T-helper 22 cell (primary cell): ENCODE data around the gene TMEM132D.

ENCODE experiments used
- DNase-seq: peaks from one replicate; pipeline ENCODE4 v3.0.0-alpha.2; 2020; ENCODE audit warnings: low read depth

TMEM132D gene

GRCh38 chr12:129659961-129660622 is 243.7 kb downstream of the TMEM132D start:
- no peak for DNase-seq

- DNase-seq = no peak
Observed at GRCh38 chr12:129657179-129657578, 246.6 kb downstream of the TMEM132D start.

GRCh38 chr12:129651951-129652350 is 251.9 kb downstream of the TMEM132D start:
- no peak for DNase-seq

- DNase-seq = no peak
Observed at GRCh38 chr12:129641926-129642325, 261.9 kb downstream of the TMEM132D start.

GRCh38 chr12:129635021-129635685 is 268.7 kb downstream of the TMEM132D start:
- no peak for DNase-seq

- DNase-seq = no peak
Observed at GRCh38 chr12:129631316-129631715, 272.5 kb downstream of the TMEM132D start.

- no peak for DNase-seq
Observed at GRCh38 chr12:129629901-129630300, 273.9 kb downstream of the TMEM132D start.

GRCh38 chr12:129622566-129622965 is 281.3 kb downstream of the TMEM132D start:
- no peak for DNase-seq

- no peak for DNase-seq
Observed at GRCh38 chr12:129619271-129619670, 284.6 kb downstream of the TMEM132D start.

- no peak for DNase-seq
Observed at GRCh38 chr12:129617849-129618248, 286.0 kb downstream of the TMEM132D start.

GRCh38 chr12:129615001-129615400 is 288.8 kb downstream of the TMEM132D start:
- no peak for DNase-seq

- DNase-seq = no peak
Observed at GRCh38 chr12:129614221-129614885, 289.5 kb downstream of the TMEM132D start.

GRCh38 chr12:129613314-129613713 is 290.5 kb downstream of the TMEM132D start:
- DNase-seq = no peak

GRCh38 chr12:129610601-129611120 is 293.2 kb downstream of the TMEM132D start:
- DNase-seq = no peak

GRCh38 chr12:129607756-129608155 is 296.1 kb downstream of the TMEM132D start:
- no peak for DNase-seq

- DNase-seq = no peak
Observed at GRCh38 chr12:129607301-129607700, 296.5 kb downstream of the TMEM132D start.

GRCh38 chr12:129606239-129606638 is 297.6 kb downstream of the TMEM132D start:
- no peak for DNase-seq

- no peak for DNase-seq
Observed at GRCh38 chr12:129605666-129606065, 298.2 kb downstream of the TMEM132D start.

- DNase-seq = no peak
Observed at GRCh38 chr12:129604506-129604905, 299.3 kb downstream of the TMEM132D start.

GRCh38 chr12:129599406-129599805 is 304.4 kb downstream of the TMEM132D start:
- no peak for DNase-seq

- DNase-seq = no peak
Observed at GRCh38 chr12:129594098-129594497, 309.7 kb downstream of the TMEM132D start.

- no peak for DNase-seq
Observed at GRCh38 chr12:129592449-129592848, 311.4 kb downstream of the TMEM132D start.

- no peak for DNase-seq
Observed at GRCh38 chr12:129589503-129589902, 314.3 kb downstream of the TMEM132D start.
